ENCODE data around the gene LPO. TPM values are rescaled to one million over a fixed set of nuclear protein-coding genes. Genes with fewer than 3 reads are reported as not detected.

Gene LPO
- total RNA-seq, 1 experiment from 2014 or later, result not detected

- Histone ChIP-seq H3K79me2 (ENCODE audit: low read length) (no peaks in the 10 kb centered on the region), H3K36me3 (ENCODE audit: low read depth, low read length) (no peaks in the 10 kb centered on the region), H3K9me3 (ENCODE audit: low read length) (no peaks in the 10 kb centered on the region), H3K27ac (ENCODE audit: low read length) (no peak overlapping the region), H3F3A (ENCODE audit: low read length, unreplicated experiment) (no peaks in the 10 kb centered on the region), H4K20me1 (ENCODE audit: low read length) (no peaks in the 10 kb centered on the region), H3K27me3 (ENCODE audit: low read length) (peaks cover 8% of the 10 kb centered on the region; the same call in 1 of the 2 replicates), H2AFZ (ENCODE audit: low read length) (no peak overlapping the region), H3K9ac (ENCODE audit: low read length) (no peak overlapping the region), H3K9me2 (replicated peaks; ENCODE audit: low read length) (no peaks in the 10 kb centered on the region), H3K4me1 (ENCODE audit: insufficient read depth, low read length) (peaks cover 11% of the 10 kb centered on the region), H3K4me2 (ENCODE audit: low read length) (no peak overlapping the region), H3K4me3 (ENCODE audit: low read length) (no peak overlapping the region)
- no TSS peak for BruUV-seq (replicated peaks)
- POLR2A ChIA-PET (ENCODE audit: unreplicated experiment), result no interaction called here
- TF ChIP-seq CTCF (conservative IDR thresholded peaks at IDR 0.05; ENCODE audit: low read depth, low read length) (no peak), EZH2 (IDR thresholded peaks at IDR 0.05; ENCODE audit: low read length, unreplicated experiment) (no peak), EZH2phosphoT487 (IDR thresholded peaks at IDR 0.05; ENCODE audit: borderline replicate concordance, low read length) (no peak)
- intact Hi-C loops (cut with micrococcal nuclease), result no loop called here
- DNase-seq, result no peak
- ATAC-seq, result no peak
- CTCF ChIA-PET, result no interaction called here
Measured at GRCh38 chr17:58191241-58191896, 47.0 kb upstream of the LPO start.

- H3K4me1 ChIP-seq (ENCODE audit: insufficient read depth, low read length), result peaks cover 11% of the 10 kb centered on the region
- DNase-seq (no peak), ATAC-seq (no peak)
- no peaks in the 10 kb centered on the region for H3K9me3 ChIP-seq (ENCODE audit: low read length)
- no peak for TF ChIP-seq EZH2phosphoT487 (IDR thresholded peaks at IDR 0.05; ENCODE audit: borderline replicate concordance, low read length)
- no peak for TF ChIP-seq EZH2 (IDR thresholded peaks at IDR 0.05; ENCODE audit: low read length, unreplicated experiment)
- no peak for TF ChIP-seq CTCF (conservative IDR thresholded peaks at IDR 0.05; ENCODE audit: low read depth, low read length)
- H4K20me1 ChIP-seq (ENCODE audit: low read length), result no peaks in the 10 kb centered on the region
- no peaks in the 10 kb centered on the region for H3K79me2 ChIP-seq (ENCODE audit: low read length)
- H3F3A ChIP-seq (ENCODE audit: low read length, unreplicated experiment), result no peaks in the 10 kb centered on the region
- no peaks in the 10 kb centered on the region for H3K36me3 ChIP-seq (ENCODE audit: low read depth, low read length)
- peaks cover 6% of the 10 kb centered on the region; the same call in 1 of the 2 replicates for H3K27me3 ChIP-seq (ENCODE audit: low read length)
- no peak within 1 kb of the TSS for H3K4me2 ChIP-seq (ENCODE audit: low read length)
- H3K9me2 ChIP-seq (replicated peaks; ENCODE audit: low read length), result no peaks in the 10 kb centered on the region
- H3K27ac ChIP-seq (ENCODE audit: low read length), result no peak within 1 kb of the TSS
- BruUV-seq (replicated peaks), result no TSS peak
- POLR2A ChIA-PET (ENCODE audit: unreplicated experiment), result no interaction called here
- H2AFZ ChIP-seq (ENCODE audit: low read length), result no peak within 1 kb of the TSS
- intact Hi-C loops (cut with micrococcal nuclease), result no loop called here
- H3K4me3 ChIP-seq (ENCODE audit: low read length), result no peak within 1 kb of the TSS
- no peak within 1 kb of the TSS for H3K9ac ChIP-seq (ENCODE audit: low read length)
- CTCF ChIA-PET, result no interaction called here
Measured at GRCh38 chr17:58192612-58193011, 45.8 kb upstream of the LPO start, which contains the start of gene EPX. EPX (plus strand) TSS chr17:58192726; CDS start chr17:58192847, 121 bp downstream.

GRCh38 chr17:58193641-58194255, 44.6 kb upstream of the LPO start:
- H3K9me2 ChIP-seq (replicated peaks; ENCODE audit: low read length), result no peaks in the 10 kb centered on the region
- BruUV-seq (replicated peaks), result no TSS peak
- no peaks in the 10 kb centered on the region for H3F3A ChIP-seq (ENCODE audit: low read length, unreplicated experiment)
- peaks cover 5% of the 10 kb centered on the region; the same call in 1 of the 2 replicates for H3K27me3 ChIP-seq (ENCODE audit: low read length)
- no peaks in the 10 kb centered on the region for H3K36me3 ChIP-seq (ENCODE audit: low read depth, low read length)
- no peak overlapping the region for H3K4me2 ChIP-seq (ENCODE audit: low read length)
- H3K27ac ChIP-seq (ENCODE audit: low read length), result no peak overlapping the region
- peaks cover 11% of the 10 kb centered on the region for H3K4me1 ChIP-seq (ENCODE audit: insufficient read depth, low read length)
- H3K9ac ChIP-seq (ENCODE audit: low read length), result no peak overlapping the region
- ATAC-seq, result no peak
- TF ChIP-seq CTCF (conservative IDR thresholded peaks at IDR 0.05; ENCODE audit: low read depth, low read length) (peak; percentile 39; the same call in 1 of the 2 replicates), EZH2phosphoT487 (IDR thresholded peaks at IDR 0.05; ENCODE audit: borderline replicate concordance, low read length) (no peak)
- no peaks in the 10 kb centered on the region for H3K79me2 ChIP-seq (ENCODE audit: low read length)
- H4K20me1 ChIP-seq (ENCODE audit: low read length), result no peaks in the 10 kb centered on the region
- H3K9me3 ChIP-seq (ENCODE audit: low read length), result no peaks in the 10 kb centered on the region
- POLR2A ChIA-PET (ENCODE audit: unreplicated experiment), result no interaction called here
- CTCF ChIA-PET, result interaction anchor here (0.6 kb wide), 1 partner anchor 199 kb away, joined by 3 read pairs; no protein-coding TSS in a partner anchor
- no peak overlapping the region for H2AFZ ChIP-seq (ENCODE audit: low read length)
- intact Hi-C loops (cut with micrococcal nuclease), result no loop called here
- DNase-seq, result no peak
- H3K4me3 ChIP-seq (ENCODE audit: low read length), result no peak overlapping the region

Data from PC-3 (cell line).